Astrocyte (in vitro differentiated cells and primary cell): Measurements from ENCODE around the gene PDYN. TPM values are rescaled to one million over a fixed set of nuclear protein-coding genes. Genes with fewer than 3 reads are reported as not detected.

ENCODE experiments used
- DNase-seq: peaks from one replicate; pipeline ENCODE4 v3.0.0-alpha.2; 2010; ENCODE audit warnings: low read depth
- FAIRE-seq: peaks from 2 replicates; lab custom pipeline; 2011; peaks lifted over from hg19 to GRCh38; lab: Jason Lieb, UNC
- H2AFZ ChIP-seq: 2 replicates; pipeline ENCODE4 v1.6.0; 2012; ENCODE audit warnings: low read depth, low read length, inconsistent platforms
- H3K27ac ChIP-seq: 2 replicates; pipeline ENCODE4 v1.5.1; 2011; ENCODE audit warnings: low read depth, low read length, inconsistent platforms
- H3K27me3 ChIP-seq: 2 replicates; pipeline ENCODE4 v1.6.0; 2011; ENCODE audit warnings: low read length, inconsistent platforms; ENCODE audit not compliant: insufficient read depth
- H3K36me3 ChIP-seq: 2 replicates; pipeline ENCODE4 v1.5.1; 2011; ENCODE audit warnings: low read length, inconsistent platforms; ENCODE audit not compliant: insufficient read depth
- H3K4me1 ChIP-seq: 2 replicates; pipeline ENCODE4 v1.5.1; 2011; ENCODE audit warnings: low read length, inconsistent platforms; ENCODE audit not compliant: insufficient read depth
- H3K4me2 ChIP-seq: 2 replicates; pipeline ENCODE4 v1.6.0; 2012; ENCODE audit warnings: low read length, inconsistent platforms
- H3K4me3 ChIP-seq: 2 replicates; pipeline ENCODE4 v1.5.1; 2011; ENCODE audit warnings: low read depth, mild to moderate bottlenecking, low read length, inconsistent platforms; ENCODE audit not compliant: insufficient read depth
- H3K79me2 ChIP-seq: 2 replicates; pipeline ENCODE4 v1.6.0; 2012; ENCODE audit warnings: mild to moderate bottlenecking, low read length, inconsistent platforms; ENCODE audit not compliant: insufficient read depth
- H3K9ac ChIP-seq: 2 replicates; pipeline ENCODE4 v1.6.0; 2012; ENCODE audit warnings: mild to moderate bottlenecking, low read length, inconsistent platforms
- H3K9me3 ChIP-seq: 2 replicates; pipeline ENCODE4 v1.5.1; 2012; ENCODE audit warnings: low read depth, mild to moderate bottlenecking, low read length, inconsistent platforms; ENCODE audit not compliant: insufficient read depth
- H4K20me1 ChIP-seq: 2 replicates; pipeline ENCODE4 v1.6.0; 2012; ENCODE audit warnings: low read length, inconsistent platforms; ENCODE audit not compliant: insufficient read depth
- H3K27ac Mint-ChIP-seq: one replicate; pipeline ENCODE4 v1.8.0; 2021; ENCODE audit warnings: mild to moderate bottlenecking, mixed read lengths; ENCODE audit not compliant: unreplicated experiment
- H3K27me3 Mint-ChIP-seq: one replicate; pipeline ENCODE4 v1.8.0; 2021; ENCODE audit warnings: low read depth, mixed read lengths; ENCODE audit not compliant: unreplicated experiment
- H3K36me3 Mint-ChIP-seq: one replicate; pipeline ENCODE4 v1.8.0; 2021; ENCODE audit warnings: low read depth, mixed read lengths; ENCODE audit not compliant: unreplicated experiment
- H3K4me1 Mint-ChIP-seq: one replicate; pipeline ENCODE4 v1.8.0; 2021; ENCODE audit warnings: low read depth, mixed read lengths; ENCODE audit not compliant: unreplicated experiment
- H3K4me3 Mint-ChIP-seq: one replicate; pipeline ENCODE4 v1.8.0; 2021; ENCODE audit warnings: mild to moderate bottlenecking, moderate library complexity, mixed read lengths; ENCODE audit not compliant: unreplicated experiment
- H3K9me3 Mint-ChIP-seq: one replicate; pipeline ENCODE4 v1.8.0; 2021; ENCODE audit warnings: mild to moderate bottlenecking, mixed read lengths; ENCODE audit not compliant: unreplicated experiment
- EZH2 ChIP-seq: IDR thresholded peaks from 2 replicates; pipeline ENCODE4 v1.6.1; 2012; ENCODE audit warnings: mild to moderate bottlenecking, low read length, inconsistent platforms; ENCODE audit not compliant: insufficient read depth
- total RNA-seq: library from RNA; stranded (reverse); gene quantifications from 2 replicates; pipeline ENCODE4 v1.2.1, GENCODE V29; 2021
- TF ChIP-seq, protein P1 (sequence below): IDR thresholded peaks from 2 replicates; pipeline ENCODE4 v1.5.1; 2011; ENCODE audit warnings: low read depth, mild to moderate bottlenecking, inconsistent platforms, low read length, moderate library complexity; ENCODE audit not compliant: insufficient read depth

Gene PDYN
- total RNA-seq, 1 donor from 2014 or later = not detected

DNA sequence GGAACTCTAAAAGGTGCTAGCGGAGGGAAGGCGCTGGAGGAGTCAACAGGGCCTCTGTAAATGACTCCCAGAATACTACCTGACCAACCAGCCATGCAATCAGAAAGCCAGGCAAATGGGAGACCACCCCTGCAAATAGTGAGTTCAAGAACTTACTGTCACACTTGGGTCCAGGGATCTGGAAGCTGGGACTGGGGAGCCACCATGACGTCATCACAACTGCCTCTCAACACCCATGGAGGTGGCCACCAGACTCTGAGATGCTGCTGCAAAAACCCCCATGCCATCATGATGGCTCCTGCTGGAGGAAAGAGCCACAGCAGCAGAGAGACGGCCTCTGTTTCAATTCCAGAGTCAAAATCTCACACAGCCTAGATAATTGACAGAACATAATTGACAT, 8.5 kb upstream of the PDYN start:
- FAIRE-seq (no peak), DNase-seq (no peak)
- no peaks in the 10 kb centered on the region for H4K20me1 ChIP-seq
- H3K27me3 ChIP-seq = no peaks in the 10 kb centered on the region
- H3K27ac ChIP-seq = no peak overlapping the region
- H3K4me1 ChIP-seq = no peaks in the 10 kb centered on the region
- no peak overlapping the region for H3K4me3 Mint-ChIP-seq
- H3K9me3 Mint-ChIP-seq = peaks cover 5% of the 10 kb centered on the region
- H3K4me2 ChIP-seq = no peak overlapping the region
- no peaks in the 10 kb centered on the region for H3K9me3 ChIP-seq
- TF ChIP-seq, protein P1, sequence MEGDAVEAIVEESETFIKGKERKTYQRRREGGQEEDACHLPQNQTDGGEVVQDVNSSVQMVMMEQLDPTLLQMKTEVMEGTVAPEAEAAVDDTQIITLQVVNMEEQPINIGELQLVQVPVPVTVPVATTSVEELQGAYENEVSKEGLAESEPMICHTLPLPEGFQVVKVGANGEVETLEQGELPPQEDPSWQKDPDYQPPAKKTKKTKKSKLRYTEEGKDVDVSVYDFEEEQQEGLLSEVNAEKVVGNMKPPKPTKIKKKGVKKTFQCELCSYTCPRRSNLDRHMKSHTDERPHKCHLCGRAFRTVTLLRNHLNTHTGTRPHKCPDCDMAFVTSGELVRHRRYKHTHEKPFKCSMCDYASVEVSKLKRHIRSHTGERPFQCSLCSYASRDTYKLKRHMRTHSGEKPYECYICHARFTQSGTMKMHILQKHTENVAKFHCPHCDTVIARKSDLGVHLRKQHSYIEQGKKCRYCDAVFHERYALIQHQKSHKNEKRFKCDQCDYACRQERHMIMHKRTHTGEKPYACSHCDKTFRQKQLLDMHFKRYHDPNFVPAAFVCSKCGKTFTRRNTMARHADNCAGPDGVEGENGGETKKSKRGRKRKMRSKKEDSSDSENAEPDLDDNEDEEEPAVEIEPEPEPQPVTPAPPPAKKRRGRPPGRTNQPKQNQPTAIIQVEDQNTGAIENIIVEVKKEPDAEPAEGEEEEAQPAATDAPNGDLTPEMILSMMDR = no peak
- H3K4me3 ChIP-seq = no peak overlapping the region
- no peaks in the 10 kb centered on the region for H3K4me1 Mint-ChIP-seq
- H3K27me3 Mint-ChIP-seq = peaks cover 41% of the 10 kb centered on the region
- no peaks in the 10 kb centered on the region for H3K36me3 Mint-ChIP-seq
- no peak overlapping the region for H3K27ac Mint-ChIP-seq
- no peak overlapping the region for H3K9ac ChIP-seq
- no peaks in the 10 kb centered on the region for H3K79me2 ChIP-seq
- no peak overlapping the region for H2AFZ ChIP-seq
- no peaks in the 10 kb centered on the region for H3K36me3 ChIP-seq

DNA sequence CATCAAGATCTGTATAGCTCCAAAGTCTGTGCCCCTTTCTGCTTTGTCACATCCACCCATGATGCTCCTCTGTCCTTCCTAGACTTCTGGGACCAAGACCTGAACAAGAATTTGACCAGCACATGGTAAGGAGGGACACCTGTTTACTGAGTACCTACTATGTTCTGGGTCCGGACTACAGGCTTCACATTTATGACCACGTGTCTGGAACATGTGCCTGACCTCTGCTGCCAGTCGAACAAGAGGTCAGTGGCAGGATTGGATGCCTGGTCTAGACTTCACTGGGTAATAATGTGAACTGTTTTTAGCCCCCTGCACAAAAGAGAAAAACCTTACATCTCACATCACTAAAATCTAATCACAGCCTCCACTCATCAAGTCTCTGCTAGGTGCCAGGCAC, 7.3 kb upstream of the PDYN start:
- H3K9ac ChIP-seq = no peak overlapping the region
- Mint-ChIP-seq H3K4me3 (no peak overlapping the region), H3K27ac (no peak overlapping the region), H3K4me1 (no peaks in the 10 kb centered on the region), H3K27me3 (peaks cover 51% of the 10 kb centered on the region), H3K9me3 (peaks cover 5% of the 10 kb centered on the region), H3K36me3 (no peaks in the 10 kb centered on the region)
- no peak overlapping the region for H3K4me2 ChIP-seq
- no peaks in the 10 kb centered on the region for H3K4me1 ChIP-seq
- H3K36me3 ChIP-seq = no peaks in the 10 kb centered on the region
- TF ChIP-seq, protein P1 = no peak
- no peak for TF ChIP-seq EZH2
- H3K79me2 ChIP-seq = no peaks in the 10 kb centered on the region
- no peak overlapping the region for H3K4me3 ChIP-seq
- no peaks in the 10 kb centered on the region for H3K27me3 ChIP-seq
- no peaks in the 10 kb centered on the region for H4K20me1 ChIP-seq
- no peak for DNase-seq
- no peak overlapping the region for H2AFZ ChIP-seq
- no peak for FAIRE-seq
- H3K27ac ChIP-seq = no peak overlapping the region
- H3K9me3 ChIP-seq = no peaks in the 10 kb centered on the region

DNA sequence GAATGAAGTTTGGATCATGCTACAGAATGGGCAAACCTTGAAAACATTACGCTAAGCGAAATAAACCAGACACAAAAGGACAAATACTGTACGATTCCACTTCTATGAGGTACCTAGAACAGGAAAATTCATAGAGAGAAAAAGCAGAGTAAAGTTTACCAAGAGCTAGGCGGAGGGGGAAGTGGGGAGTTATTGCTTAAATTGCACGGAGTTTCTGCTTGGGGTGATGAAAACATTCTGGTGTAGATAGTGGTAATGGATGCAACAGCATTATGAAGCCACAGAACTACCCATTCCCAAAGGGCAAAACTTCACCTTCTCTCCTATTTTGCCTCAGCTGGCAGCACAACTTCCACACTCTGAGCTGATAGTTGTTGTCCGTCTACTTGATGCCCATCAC, 6.4 kb upstream of the PDYN start:
- no peak for TF ChIP-seq EZH2
- TF ChIP-seq, protein P1 = no peak
- peaks cover 59% of the 10 kb centered on the region for H3K27me3 Mint-ChIP-seq
- no peaks in the 10 kb centered on the region for H3K4me1 Mint-ChIP-seq

More for the DNA sequence above, 6.4 kb upstream of the PDYN start:
- Histone ChIP-seq H3K4me2 (no peak overlapping the region), H4K20me1 (no peaks in the 10 kb centered on the region), H2AFZ (no peak overlapping the region), H3K9ac (no peak overlapping the region), H3K79me2 (no peaks in the 10 kb centered on the region), H3K4me1 (no peaks in the 10 kb centered on the region), H3K27ac (no peak overlapping the region), H3K27me3 (peaks cover 3% of the 10 kb centered on the region), H3K36me3 (no peaks in the 10 kb centered on the region), H3K4me3 (no peak overlapping the region), H3K9me3 (no peaks in the 10 kb centered on the region)
- DNase-seq (no peak), FAIRE-seq (no peak)
- no peak overlapping the region for H3K27ac Mint-ChIP-seq
- H3K36me3 Mint-ChIP-seq = no peaks in the 10 kb centered on the region
- H3K4me3 Mint-ChIP-seq = no peak overlapping the region
- H3K9me3 Mint-ChIP-seq = peaks cover 6% of the 10 kb centered on the region
